ENCODE results near the gene GAREM2. TPM values are rescaled to one million over a fixed set of nuclear protein-coding genes. Genes with fewer than 3 reads are reported as not detected.

The GAREM2 gene
- total RNA-seq, 6 experiments from 2014 or later: not detected

DNA sequence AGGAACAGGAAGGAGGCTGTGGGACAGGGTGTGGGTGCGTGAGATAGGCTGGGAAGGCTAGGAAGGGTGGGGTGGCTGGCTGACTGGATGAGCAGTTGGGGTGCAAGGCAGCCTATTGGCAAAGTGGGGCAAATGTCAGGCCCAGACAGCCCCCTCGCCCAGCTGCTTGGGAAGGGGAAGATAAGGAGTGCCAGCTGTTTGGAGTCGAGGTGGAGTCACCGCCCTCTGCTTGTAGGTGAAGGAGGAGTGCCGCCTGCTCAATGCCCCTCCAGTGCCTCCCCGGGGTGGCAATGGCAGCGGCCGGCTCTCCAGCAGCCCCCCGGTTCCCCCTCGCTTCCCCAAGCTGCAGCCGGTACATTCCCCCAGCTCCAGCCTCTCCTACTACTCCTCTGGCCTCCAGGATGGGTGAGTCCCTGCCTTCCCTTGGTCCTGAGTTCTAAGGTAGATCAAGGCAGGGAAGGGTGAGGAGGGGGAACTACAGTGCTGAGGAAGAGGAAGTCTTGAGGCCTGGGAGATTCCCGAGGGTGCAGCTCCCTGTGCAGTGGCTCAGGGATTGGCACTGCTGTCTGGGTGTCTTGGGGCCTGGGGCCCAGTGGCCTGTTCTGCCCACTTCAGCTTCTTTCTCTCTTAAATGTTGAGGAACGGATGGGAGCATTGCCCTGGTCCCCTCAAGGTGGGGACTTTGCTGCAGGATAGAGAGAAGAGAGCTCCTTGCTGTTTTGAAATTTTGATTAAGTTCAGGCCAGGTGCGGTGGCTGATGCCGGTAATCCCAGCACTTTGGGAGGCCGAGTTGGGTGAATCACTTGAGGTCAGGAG, 13.3 kb downstream of the GAREM2 start:
- DNase-seq: no peak
- Mint-ChIP-seq H3K36me3 (ENCODE audit: low read depth) (0 out of 2 replicates have a peak, but pooled peaks cover 4% of the 10 kb centered on the region), H3K27ac (no peak overlapping the region), H3K4me3 (no peak overlapping the region), H3K27me3 (ENCODE audit: insufficient read depth) (peaks cover 10% of the 10 kb centered on the region), H3K4me1 (ENCODE audit: low read depth) (no peaks in the 10 kb centered on the region), H3K9me3 (no peaks in the 10 kb centered on the region)
- TF ChIP-seq, protein P1, sequence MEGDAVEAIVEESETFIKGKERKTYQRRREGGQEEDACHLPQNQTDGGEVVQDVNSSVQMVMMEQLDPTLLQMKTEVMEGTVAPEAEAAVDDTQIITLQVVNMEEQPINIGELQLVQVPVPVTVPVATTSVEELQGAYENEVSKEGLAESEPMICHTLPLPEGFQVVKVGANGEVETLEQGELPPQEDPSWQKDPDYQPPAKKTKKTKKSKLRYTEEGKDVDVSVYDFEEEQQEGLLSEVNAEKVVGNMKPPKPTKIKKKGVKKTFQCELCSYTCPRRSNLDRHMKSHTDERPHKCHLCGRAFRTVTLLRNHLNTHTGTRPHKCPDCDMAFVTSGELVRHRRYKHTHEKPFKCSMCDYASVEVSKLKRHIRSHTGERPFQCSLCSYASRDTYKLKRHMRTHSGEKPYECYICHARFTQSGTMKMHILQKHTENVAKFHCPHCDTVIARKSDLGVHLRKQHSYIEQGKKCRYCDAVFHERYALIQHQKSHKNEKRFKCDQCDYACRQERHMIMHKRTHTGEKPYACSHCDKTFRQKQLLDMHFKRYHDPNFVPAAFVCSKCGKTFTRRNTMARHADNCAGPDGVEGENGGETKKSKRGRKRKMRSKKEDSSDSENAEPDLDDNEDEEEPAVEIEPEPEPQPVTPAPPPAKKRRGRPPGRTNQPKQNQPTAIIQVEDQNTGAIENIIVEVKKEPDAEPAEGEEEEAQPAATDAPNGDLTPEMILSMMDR (IDR thresholded peaks at IDR 0.05): no peak

DNA sequence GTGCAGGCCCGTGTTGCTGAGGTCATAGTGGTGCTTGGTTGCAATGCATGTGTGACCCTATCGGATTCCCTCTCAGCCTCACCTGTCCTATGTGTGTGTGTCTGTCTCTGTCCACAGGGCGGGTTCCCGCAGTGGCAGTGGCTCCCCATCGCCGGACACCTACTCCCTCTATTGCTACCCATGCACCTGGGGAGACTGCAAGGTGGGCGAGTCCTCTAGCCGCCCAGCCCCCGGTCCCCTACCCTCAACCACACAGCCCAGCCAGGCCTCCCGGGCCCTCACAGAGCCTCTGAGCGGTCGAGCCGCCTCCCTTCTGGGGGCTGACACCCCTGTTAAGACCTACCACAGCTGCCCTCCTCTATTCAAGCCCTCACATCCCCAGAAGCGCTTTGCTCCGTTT, 14.2 kb downstream of the GAREM2 start:
- Mint-ChIP-seq H3K4me1 (ENCODE audit: low read depth) (no peaks in the 10 kb centered on the region), H3K27me3 (ENCODE audit: insufficient read depth) (peaks cover 6% of the 10 kb centered on the region), H3K27ac (no peak overlapping the region), H3K36me3 (ENCODE audit: low read depth) (0 out of 2 replicates have a peak, but pooled peaks cover 4% of the 10 kb centered on the region), H3K4me3 (no peak overlapping the region), H3K9me3 (no peaks in the 10 kb centered on the region)
- no peak for DNase-seq
- TF ChIP-seq, protein P1 (IDR thresholded peaks at IDR 0.05): no peak

DNA sequence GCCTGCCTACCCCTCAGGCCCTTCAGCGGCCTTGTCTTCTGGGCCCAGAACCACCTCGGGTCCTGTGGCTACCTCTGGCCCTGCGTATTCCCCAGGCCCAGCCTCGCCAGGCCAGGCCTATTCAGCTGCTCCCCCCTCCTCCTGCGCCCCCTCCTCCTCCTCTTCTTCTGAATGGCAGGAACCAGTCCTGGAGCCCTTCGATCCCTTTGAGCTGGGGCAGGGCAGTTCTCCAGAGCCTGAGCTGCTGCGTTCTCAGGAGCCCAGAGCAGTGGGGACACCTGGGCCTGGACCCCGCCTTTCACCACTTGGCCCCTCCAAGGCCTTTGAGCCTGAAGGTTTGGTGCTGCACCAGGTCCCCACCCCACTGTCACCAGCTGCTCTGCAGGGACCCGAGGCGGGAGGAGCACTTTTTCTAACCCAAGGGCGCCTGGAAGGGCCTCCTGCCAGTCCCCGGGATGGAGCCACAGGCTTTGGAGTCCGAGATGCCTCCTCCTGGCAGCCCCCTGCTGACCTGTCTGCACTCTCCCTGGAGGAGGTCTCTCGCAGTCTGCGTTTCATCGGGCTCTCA, 14.7 kb downstream of the GAREM2 start:
- Mint-ChIP-seq H3K27me3 (ENCODE audit: insufficient read depth) (peaks cover 6% of the 10 kb centered on the region), H3K36me3 (ENCODE audit: low read depth) (0 out of 2 replicates have a peak, but pooled peaks cover 4% of the 10 kb centered on the region), H3K4me3 (no peak overlapping the region), H3K27ac (no peak overlapping the region), H3K4me1 (ENCODE audit: low read depth) (no peaks in the 10 kb centered on the region), H3K9me3 (no peaks in the 10 kb centered on the region)
- DNase-seq: no peak
- TF ChIP-seq, protein P1 (IDR thresholded peaks at IDR 0.05): no peak

DNA sequence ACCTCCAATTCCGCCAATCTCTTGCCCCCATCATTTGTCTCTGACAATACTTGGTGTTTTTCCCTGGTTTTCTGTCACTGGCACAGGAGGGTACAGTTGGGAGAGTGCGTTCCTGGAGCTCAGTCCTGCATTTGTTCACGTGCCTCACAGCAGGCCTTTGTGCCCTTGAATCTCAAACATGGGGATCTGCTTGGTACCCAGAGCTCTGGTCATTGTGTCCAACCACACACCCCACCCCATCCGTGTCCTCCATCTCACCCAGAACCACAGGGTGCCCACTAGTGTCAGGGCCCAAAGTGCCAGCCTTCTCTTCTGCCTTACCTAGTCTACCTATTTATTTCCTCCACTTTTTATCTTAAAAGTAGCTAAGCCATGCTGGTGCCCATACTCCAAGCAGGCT, 16.2 kb downstream of the GAREM2 start:
- H3K27ac Mint-ChIP-seq: no peak overlapping the region
- TF ChIP-seq, protein P1 (IDR thresholded peaks at IDR 0.05): no peak

DNA sequence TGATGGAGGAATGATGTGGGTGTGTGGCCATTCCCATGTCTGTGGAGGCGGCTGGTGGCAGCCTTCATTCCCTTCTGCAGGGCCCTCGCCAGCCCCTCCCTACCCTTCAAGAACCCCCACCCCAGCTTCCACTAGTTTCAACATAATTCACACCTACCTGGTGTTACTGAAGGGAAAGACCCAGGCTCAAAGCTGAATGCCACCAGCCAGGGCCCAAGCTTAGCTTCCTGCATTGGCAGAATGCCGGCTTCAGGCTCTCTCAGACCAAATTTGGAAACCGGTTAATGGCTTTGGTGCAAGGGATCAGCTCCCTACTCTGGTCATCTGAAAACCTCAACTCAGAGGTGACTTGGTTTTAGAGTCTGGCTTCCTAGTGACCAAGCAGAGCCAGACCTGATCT, 16.9 kb downstream of the GAREM2 start:
- Mint-ChIP-seq H3K27me3 (ENCODE audit: insufficient read depth) (peaks cover 6% of the 10 kb centered on the region), H3K27ac (no peak overlapping the region), H3K4me1 (ENCODE audit: low read depth) (peaks cover 6% of the 10 kb centered on the region; the same call in 1 of the 2 replicates), H3K4me3 (no peak overlapping the region), H3K9me3 (no peaks in the 10 kb centered on the region), H3K36me3 (ENCODE audit: low read depth) (peaks cover 11% of the 10 kb centered on the region; the same call in 1 of the 2 replicates)
- DNase-seq: no peak
- TF ChIP-seq, protein P1 (IDR thresholded peaks at IDR 0.05): no peak

More for the DNA sequence above, 16.2 kb downstream of the GAREM2 start:
- H3K9me3 Mint-ChIP-seq: no peaks in the 10 kb centered on the region
- no peak overlapping the region for H3K4me3 Mint-ChIP-seq
- H3K27me3 Mint-ChIP-seq (ENCODE audit: insufficient read depth): peaks cover 6% of the 10 kb centered on the region
- H3K4me1 Mint-ChIP-seq (ENCODE audit: low read depth): peaks cover 4% of the 10 kb centered on the region; the same call in 1 of the 2 replicates
- peaks cover 7% of the 10 kb centered on the region; the same call in 1 of the 2 replicates for H3K36me3 Mint-ChIP-seq (ENCODE audit: low read depth)
- no peak for DNase-seq
